Neural progenitor cell (in vitro differentiated cells): ENCODE data around the gene ESPN. TPM values are rescaled to one million over a fixed set of nuclear protein-coding genes. Genes with fewer than 3 reads are reported as not detected.

Experiments used
- DNase-seq: peaks from one replicate; pipeline ENCODE4 v3.0.0-alpha.2; 2016; ENCODE audit warnings: low spot score
- H2AFZ ChIP-seq: fragments of 200-600 bp; sonication (generic); replicated peaks from 2 replicates; pipeline ENCODE4 v1.6.1; 2016; ENCODE audit warnings: antibody characterized with exemption
- H3F3A ChIP-seq: fragments of 200-600 bp; sonication (generic); 2 replicates; pipeline ENCODE4 v1.6.1; 2016; ENCODE audit warnings: antibody characterized with exemption, low read depth
- H3K27ac ChIP-seq: fragments of 200-600 bp; sonication (generic); 2 replicates; pipeline ENCODE4 v1.5.1; 2016; ENCODE audit warnings: mild to moderate bottlenecking
- H3K27me3 ChIP-seq: fragments of 200-600 bp; sonication (generic); 2 replicates; pipeline ENCODE4 v1.6.1; 2016; ENCODE audit warnings: mild to moderate bottlenecking, moderate library complexity
- H3K36me3 ChIP-seq: fragments of 200-600 bp; sonication (generic); 2 replicates; pipeline ENCODE4 v1.5.1; 2016
- H3K4me1 ChIP-seq: fragments of 200-600 bp; sonication (generic); 2 replicates; pipeline ENCODE4 v1.6.1; 2016; ENCODE audit warnings: mixed run types
- H3K4me2 ChIP-seq: fragments of 200-600 bp; sonication (generic); 2 replicates; pipeline ENCODE4 v1.6.1; 2016
- H3K4me3 ChIP-seq: fragments of 200-600 bp; sonication (generic); 2 replicates; pipeline ENCODE4 v1.5.1; 2016
- H3K79me2 ChIP-seq: fragments of 200-600 bp; sonication (generic); 2 replicates; pipeline ENCODE4 v1.6.1; 2016; ENCODE audit warnings: low read depth
- H3K9ac ChIP-seq: fragments of 200-600 bp; sonication (generic); 2 replicates; pipeline ENCODE4 v1.6.1; 2016
- H3K9me3 ChIP-seq: fragments of 200-600 bp; sonication (generic); 2 replicates; pipeline ENCODE4 v1.5.1; 2016; ENCODE audit warnings: low read depth
- H4K20me1 ChIP-seq: fragments of 200-600 bp; sonication (generic); 2 replicates; pipeline ENCODE4 v1.6.1; 2016; ENCODE audit warnings: low read depth
- H3K27ac Mint-ChIP-seq: 3 replicates; pipeline ENCODE4 v1.8.0; 2021; ENCODE audit warnings: mixed read lengths
- H3K27me3 Mint-ChIP-seq: 2 replicates; pipeline ENCODE4 v1.8.0; 2022; ENCODE audit warnings: low read depth, mild to moderate bottlenecking, inconsistent platforms, moderate library complexity, mixed read lengths; ENCODE audit not compliant: insufficient read depth
- H3K36me3 Mint-ChIP-seq: 3 replicates; pipeline ENCODE4 v1.8.0; 2021; ENCODE audit warnings: mixed read lengths
- H3K4me1 Mint-ChIP-seq: 3 replicates; pipeline ENCODE4 v1.8.0; 2021; ENCODE audit warnings: mixed read lengths
- H3K4me3 Mint-ChIP-seq: 3 replicates; pipeline ENCODE4 v1.8.0; 2021; ENCODE audit warnings: mild to moderate bottlenecking, moderate library complexity, mixed read lengths
- H3K9me3 Mint-ChIP-seq: 3 replicates; pipeline ENCODE4 v1.8.0; 2020; ENCODE audit warnings: mixed read lengths
- CTCF ChIP-seq: fragments of 200-600 bp; sonication (generic); IDR thresholded peaks from 2 replicates; pipeline ENCODE4 v1.5.1; 2017; ENCODE audit warnings: antibody characterized with exemption, mild to moderate bottlenecking
- EZH2 ChIP-seq: fragments of 200-600 bp; sonication (generic); IDR thresholded peaks from 2 replicates; pipeline ENCODE4 v1.6.1; 2017; ENCODE audit warnings: antibody characterized with exemption, mild to moderate bottlenecking, moderate library complexity
- EZH2phosphoT487 ChIP-seq: fragments of 200-600 bp; sonication (generic); IDR thresholded peaks from 2 replicates; pipeline ENCODE4 v1.6.1; 2017; ENCODE audit warnings: antibody characterized with exemption
- total RNA-seq: library from RNA; depleted of rRNA; stranded (reverse); fragments of >200 nt; gene quantifications from 2 replicates; pipeline ENCODE4 v1.2.3, GENCODE V29; 2015; ENCODE audit warnings: low replicate concordance

The ESPN gene
- total RNA-seq, 1 donor from 2014 or later = 7.1 TPM

- Mint-ChIP-seq H3K9me3 (peaks cover 28% of the 10 kb centered on the region), H3K4me1 (peaks cover 30% of the 10 kb centered on the region), H3K27me3 (peaks cover 3% of the 10 kb centered on the region), H3K36me3 (peaks cover 18% of the 10 kb centered on the region), H3K4me3 (no peak overlapping the region), H3K27ac (no peak overlapping the region)
- Histone ChIP-seq H3K4me1 (peaks cover 18% of the 10 kb centered on the region), H3K9ac (no peak overlapping the region), H4K20me1 (peaks cover 4% of the 10 kb centered on the region), H3K27me3 (no peaks in the 10 kb centered on the region), H3K36me3 (no peaks in the 10 kb centered on the region), H3F3A (peaks cover 24% of the 10 kb centered on the region), H3K9me3 (peaks cover 5% of the 10 kb centered on the region), H3K4me3 (no peak overlapping the region), H3K27ac (no peak overlapping the region), H2AFZ (no peak overlapping the region), H3K79me2 (peaks cover 96% of the 10 kb centered on the region), H3K4me2 (no peak overlapping the region)
- TF ChIP-seq CTCF (no peak), EZH2phosphoT487 (no peak), EZH2 (no peak)
- no peak for DNase-seq
Measured at GRCh38 chr1:6384135-6384534, 40.4 kb upstream of the ESPN start.

- H3K79me2 ChIP-seq = peaks cover 96% of the 10 kb centered on the region
- peaks cover 25% of the 10 kb centered on the region for H3K9me3 Mint-ChIP-seq
- TF ChIP-seq EZH2phosphoT487 = no peak
- H3K4me2 ChIP-seq = peak overlapping the region; percentile 68
- H3K36me3 Mint-ChIP-seq = peaks cover 17% of the 10 kb centered on the region
- peaks cover 5% of the 10 kb centered on the region for H3K9me3 ChIP-seq
- peaks cover 24% of the 10 kb centered on the region for H3F3A ChIP-seq
- no peak overlapping the region for H3K4me3 ChIP-seq
- no peaks in the 10 kb centered on the region for H3K27me3 ChIP-seq
- no peak overlapping the region for H3K27ac ChIP-seq
- H4K20me1 ChIP-seq = peaks cover 4% of the 10 kb centered on the region
- H3K4me1 ChIP-seq = peaks cover 18% of the 10 kb centered on the region
- H3K27ac Mint-ChIP-seq = no peak overlapping the region
- H3K4me1 Mint-ChIP-seq = peaks cover 33% of the 10 kb centered on the region
- no peaks in the 10 kb centered on the region for H3K36me3 ChIP-seq
- no peak for DNase-seq
- H2AFZ ChIP-seq = no peak overlapping the region
- H3K4me3 Mint-ChIP-seq = no peak overlapping the region
- H3K9ac ChIP-seq = no peak overlapping the region
- peaks cover 3% of the 10 kb centered on the region for H3K27me3 Mint-ChIP-seq
Measured at GRCh38 chr1:6384962-6385361, 39.6 kb upstream of the ESPN start.

GRCh38 chr1:6385488-6386191 is 38.9 kb upstream of the ESPN start:
- Histone ChIP-seq H3K79me2 (peaks cover 96% of the 10 kb centered on the region), H3K4me2 (peak overlapping the region; percentile 68), H3K9me3 (peaks cover 5% of the 10 kb centered on the region), H3K4me1 (peaks cover 18% of the 10 kb centered on the region), H4K20me1 (peaks cover 4% of the 10 kb centered on the region), H2AFZ (no peak overlapping the region), H3K9ac (no peak overlapping the region), H3K36me3 (no peaks in the 10 kb centered on the region), H3K27ac (no peak overlapping the region), H3K4me3 (peak overlapping the region; percentile 16), H3K27me3 (no peaks in the 10 kb centered on the region), H3F3A (peaks cover 24% of the 10 kb centered on the region)
- Mint-ChIP-seq H3K27ac (peak overlapping the region; percentile 57), H3K4me1 (peaks cover 33% of the 10 kb centered on the region), H3K36me3 (peaks cover 17% of the 10 kb centered on the region), H3K9me3 (peaks cover 19% of the 10 kb centered on the region), H3K27me3 (peaks cover 2% of the 10 kb centered on the region), H3K4me3 (no peak overlapping the region)
- peak; percentile 84 for DNase-seq
- TF ChIP-seq EZH2phosphoT487 = no peak

GRCh38 chr1:6386371-6386949 is 38.1 kb upstream of the ESPN start:
- no peak overlapping the region for H3K9ac ChIP-seq
- DNase-seq = no peak
- no peaks in the 10 kb centered on the region for H3K36me3 ChIP-seq
- peaks cover 96% of the 10 kb centered on the region for H3K79me2 ChIP-seq
- H3K4me3 ChIP-seq = no peak overlapping the region
- no peak overlapping the region for H3K4me2 ChIP-seq
- peaks cover 33% of the 10 kb centered on the region for H3K4me1 Mint-ChIP-seq
- peaks cover 14% of the 10 kb centered on the region for H3K36me3 Mint-ChIP-seq
- no peak overlapping the region for H2AFZ ChIP-seq
- H3K4me3 Mint-ChIP-seq = no peak overlapping the region
- H3K27me3 Mint-ChIP-seq = peaks cover 2% of the 10 kb centered on the region
- peaks cover 8% of the 10 kb centered on the region for H4K20me1 ChIP-seq
- H3K27ac ChIP-seq = no peak overlapping the region
- H3K9me3 ChIP-seq = peaks cover 5% of the 10 kb centered on the region
- H3K27me3 ChIP-seq = no peaks in the 10 kb centered on the region
- peaks cover 24% of the 10 kb centered on the region for H3F3A ChIP-seq
- H3K9me3 Mint-ChIP-seq = peaks cover 14% of the 10 kb centered on the region
- TF ChIP-seq EZH2 (no peak), CTCF (no peak)
- H3K27ac Mint-ChIP-seq = no peak overlapping the region
- peaks cover 18% of the 10 kb centered on the region for H3K4me1 ChIP-seq
